GDM1 (cell line): ENCODE measurements around the gene ERBB4.

ENCODE experiments used
- DNase-seq: peaks from one replicate; lab custom pipeline; 2025; lab: John Stamatoyannopoulos, UW

Gene ERBB4

DNA sequence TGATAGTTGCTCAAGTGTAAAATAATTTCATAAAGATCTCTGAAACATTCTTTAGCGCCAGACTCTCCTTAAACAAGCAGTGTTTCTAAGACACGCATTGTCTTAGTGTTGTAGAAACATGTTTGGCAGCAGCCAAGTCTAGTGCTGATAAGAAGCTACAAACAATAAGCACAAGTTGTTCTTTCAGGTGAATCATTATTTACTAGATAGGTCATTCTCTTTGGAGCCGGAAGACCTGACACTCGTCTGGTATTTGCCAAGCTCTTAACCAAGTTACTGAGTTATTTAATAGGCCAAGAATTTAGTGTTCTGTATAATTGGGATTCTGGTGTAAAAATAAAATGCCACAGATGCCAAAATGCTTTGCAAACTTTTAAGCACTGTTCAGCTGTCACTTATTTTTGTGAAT lies 1130.1 kb downstream of the ERBB4 start:
- DNase-seq = no peak

DNA sequence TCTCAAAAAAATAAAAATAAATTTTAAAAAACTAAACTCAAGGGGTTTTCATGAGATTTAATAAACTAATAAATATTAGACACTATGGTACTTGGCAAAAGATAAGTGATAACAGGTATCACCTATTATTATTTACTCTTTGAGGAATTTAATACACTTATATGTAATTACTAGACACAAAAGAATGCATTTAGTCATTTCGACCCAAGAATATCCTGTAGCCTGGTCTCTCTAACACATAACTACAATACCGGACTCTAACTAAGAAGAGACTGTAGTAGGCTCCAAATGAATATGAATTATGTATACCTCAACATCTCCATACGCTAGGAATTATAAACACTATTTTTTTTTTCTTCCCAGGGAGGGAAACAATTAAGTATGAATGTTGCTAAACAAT lies 1131.5 kb downstream of the ERBB4 start:
- DNase-seq = no peak

DNA sequence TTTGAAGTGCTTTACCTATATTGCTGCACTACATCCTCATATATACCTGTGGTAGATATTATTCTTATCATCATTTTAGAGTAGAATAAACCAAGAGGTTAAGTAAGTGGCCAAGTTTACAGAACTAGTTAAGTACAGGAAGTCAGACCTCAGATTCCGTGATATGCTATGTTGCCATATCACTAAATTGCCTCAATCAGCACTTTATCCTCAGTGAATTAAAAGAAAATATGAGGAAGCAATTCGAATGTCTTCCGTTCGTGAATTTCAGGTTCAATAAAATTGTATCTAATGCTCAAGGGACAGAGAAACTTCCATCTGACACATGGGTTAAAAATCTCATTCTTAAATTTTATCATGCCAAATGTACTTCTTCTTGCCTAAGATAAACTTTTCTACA lies 1133.6 kb downstream of the ERBB4 start:
- DNase-seq = no peak

DNA sequence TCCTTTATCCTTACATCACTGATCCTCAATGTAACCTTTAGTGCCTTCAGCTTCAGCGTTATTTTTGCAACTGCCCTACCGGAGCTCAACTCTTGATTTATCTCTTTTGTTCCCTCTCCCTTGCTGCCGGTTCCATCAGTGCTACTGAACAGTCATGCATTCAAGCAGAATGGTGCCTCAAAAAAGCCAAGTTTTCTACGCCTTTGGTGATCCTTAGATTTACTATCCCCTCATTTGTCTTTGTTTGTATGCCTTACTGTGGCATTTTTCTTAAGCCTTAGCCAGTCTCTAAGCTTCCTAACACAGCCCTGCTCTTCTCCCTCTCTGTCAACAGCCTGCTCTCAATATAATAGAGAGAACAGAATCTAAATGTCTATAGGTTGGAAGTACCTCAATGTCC lies 1134.5 kb downstream of the ERBB4 start:
- no peak for DNase-seq

DNA sequence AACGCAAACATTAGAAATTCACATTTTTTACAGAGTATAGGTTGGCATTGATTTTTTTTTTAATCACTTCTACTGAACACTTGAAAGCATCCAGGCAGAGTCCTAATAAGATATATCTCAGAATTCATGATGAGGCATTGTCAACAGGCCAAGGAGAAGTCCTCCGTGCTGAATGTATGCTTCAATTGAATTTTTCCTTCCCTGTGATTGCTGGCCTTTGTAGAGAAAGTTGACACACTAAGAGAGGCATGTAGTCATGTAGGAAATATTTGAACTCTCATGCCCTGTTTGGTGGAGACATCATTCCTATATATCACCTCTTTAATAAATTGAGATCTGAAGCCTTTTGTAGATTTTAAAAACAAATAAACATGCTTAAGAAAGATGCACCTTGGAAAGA lies 1137.3 kb downstream of the ERBB4 start:
- DNase-seq = no peak

DNA sequence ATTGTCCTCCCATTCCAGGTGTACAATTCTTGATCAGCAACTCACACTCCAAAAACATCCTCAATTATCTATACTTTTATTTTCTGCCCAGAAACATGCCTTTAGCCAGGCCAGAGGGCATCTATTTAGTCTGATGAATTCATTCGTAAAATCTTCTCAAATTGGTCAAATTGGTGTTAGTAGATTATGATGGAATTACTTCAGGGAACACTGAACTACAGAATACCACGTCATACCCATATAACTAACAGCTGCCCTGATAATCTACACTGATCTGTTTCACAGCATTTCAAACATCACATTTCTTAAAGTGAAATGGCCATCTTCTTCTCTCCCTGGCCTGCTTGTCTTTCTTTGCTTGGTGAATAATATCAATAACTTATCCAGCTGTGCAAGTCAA lies 1140.8 kb downstream of the ERBB4 start:
- no peak for DNase-seq

DNA sequence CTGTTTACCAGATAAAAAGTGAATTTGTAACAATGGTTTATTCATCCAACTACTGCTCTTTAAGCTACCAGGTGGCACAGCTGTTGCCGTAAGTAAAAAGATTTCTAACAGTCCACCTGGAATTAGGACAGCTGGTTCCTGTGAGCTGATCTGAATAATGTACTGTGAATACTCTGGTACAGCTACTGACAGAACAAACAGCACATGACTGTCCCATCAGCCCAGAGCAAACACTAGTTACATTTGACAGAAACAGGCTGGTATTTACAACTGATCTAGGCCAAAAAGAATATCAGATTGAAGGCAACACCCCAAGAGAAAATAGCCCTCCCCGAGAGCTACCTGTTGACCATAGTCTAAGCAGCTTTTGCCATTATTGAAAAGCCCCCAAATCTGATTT lies 1141.8 kb downstream of the ERBB4 start:
- DNase-seq = no peak

DNA sequence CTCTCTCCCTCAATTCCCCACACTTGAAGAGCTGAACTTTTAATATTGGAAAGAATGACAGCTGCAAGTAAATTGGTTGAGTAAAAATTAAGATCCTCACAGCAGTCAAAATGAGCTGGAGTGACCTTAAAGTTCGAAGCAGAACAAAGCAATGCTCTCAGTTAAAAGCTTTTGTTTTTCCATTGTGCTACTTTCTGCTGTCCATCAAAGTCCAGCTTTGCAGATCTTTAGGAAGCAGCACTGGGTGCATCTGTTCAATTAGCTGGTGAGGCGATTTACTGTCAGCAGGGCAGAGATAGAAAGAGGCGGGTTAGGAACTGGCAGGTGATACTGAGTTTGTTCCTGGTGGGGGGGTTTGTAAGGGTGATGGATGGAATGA lies 1147.4 kb downstream of the ERBB4 start:
- no peak for DNase-seq

DNA sequence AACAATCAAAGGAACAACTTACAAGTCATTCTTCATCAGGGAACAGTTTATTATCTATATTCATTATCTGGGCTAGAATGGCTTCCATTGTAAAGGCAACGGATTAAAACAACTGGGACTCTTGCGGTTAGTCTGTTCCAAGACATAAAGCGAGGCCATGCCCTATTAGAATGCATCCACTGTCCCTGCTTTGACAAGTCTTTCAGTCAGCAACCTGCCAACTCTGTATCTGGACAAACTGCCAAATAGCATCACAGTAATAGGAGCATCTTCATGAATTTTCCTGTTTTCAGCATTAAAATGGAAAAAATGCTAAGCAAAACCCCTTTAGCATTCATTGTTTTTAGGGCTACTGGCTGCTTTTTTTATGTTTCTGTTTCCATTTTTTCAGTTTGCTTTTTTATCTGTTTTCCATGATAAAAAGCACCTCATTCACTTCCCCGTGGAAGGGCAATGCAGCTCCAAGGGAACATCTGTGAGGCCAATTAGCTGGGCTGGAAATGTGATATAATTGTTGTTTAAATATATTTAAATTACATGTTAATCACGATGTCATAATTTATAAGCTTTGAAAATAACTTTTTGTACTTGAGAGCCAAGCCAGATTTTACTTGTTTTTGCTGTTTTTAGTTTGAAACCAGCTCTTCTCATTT lies 1147.9 kb downstream of the ERBB4 start:
- no peak for DNase-seq

DNA sequence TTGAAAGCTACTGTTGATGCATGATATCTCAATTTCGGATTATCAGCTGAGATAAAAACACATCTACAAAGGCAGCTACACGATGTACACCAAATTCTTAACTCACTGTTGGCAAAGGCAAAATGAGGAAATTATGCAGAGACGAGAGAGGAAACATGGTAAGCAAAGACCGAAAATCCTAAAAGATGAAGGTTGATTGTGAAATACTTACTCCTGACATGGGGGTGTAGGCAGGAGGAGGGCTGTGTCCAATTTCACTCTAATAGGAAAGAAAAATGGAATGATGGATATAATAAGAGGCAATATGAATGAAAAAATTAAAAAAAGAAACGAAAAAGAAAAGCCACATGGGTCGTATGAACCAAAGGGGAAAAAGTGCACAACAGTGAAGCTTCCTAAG lies 1150.9 kb downstream of the ERBB4 start:
- no peak for DNase-seq

DNA sequence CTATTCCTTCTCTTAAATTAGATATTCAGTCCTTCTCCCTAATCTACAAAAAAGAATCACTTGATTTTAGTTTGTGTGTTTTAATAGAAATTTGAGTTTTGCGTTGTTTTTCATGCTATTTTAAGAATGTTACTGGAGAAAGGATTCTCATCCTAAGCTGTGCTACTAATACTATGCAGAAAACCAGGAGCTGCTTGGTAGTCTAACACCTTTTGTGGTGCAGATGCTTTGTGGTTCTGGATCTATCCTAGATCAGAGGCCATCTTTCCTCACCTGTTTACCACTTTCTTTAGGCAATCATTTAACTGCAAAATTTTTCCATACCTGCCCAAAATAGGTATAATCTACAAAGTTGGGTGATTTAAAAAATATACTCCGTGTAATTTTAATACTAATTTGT lies 1158.6 kb downstream of the ERBB4 start:
- no peak for DNase-seq

DNA sequence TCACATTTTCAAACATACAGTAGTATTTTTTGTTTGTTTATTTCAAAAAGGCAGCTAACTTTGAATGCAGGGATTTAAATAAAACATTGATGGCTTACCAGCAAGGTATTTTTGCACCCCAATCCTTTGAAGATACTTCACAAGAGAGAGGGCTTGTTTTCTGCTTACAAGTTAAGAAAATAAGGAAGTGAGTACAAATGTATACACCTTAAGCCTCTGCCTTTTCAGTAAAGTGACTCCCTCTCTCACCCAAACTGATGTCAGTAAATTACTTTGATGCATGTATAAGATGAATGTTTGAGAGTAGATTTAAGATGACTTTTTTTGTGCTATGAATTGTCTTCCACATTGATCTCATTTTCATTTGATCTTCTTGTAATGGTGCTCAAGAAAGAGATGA lies 1162.2 kb downstream of the ERBB4 start:
- DNase-seq = no peak

DNA sequence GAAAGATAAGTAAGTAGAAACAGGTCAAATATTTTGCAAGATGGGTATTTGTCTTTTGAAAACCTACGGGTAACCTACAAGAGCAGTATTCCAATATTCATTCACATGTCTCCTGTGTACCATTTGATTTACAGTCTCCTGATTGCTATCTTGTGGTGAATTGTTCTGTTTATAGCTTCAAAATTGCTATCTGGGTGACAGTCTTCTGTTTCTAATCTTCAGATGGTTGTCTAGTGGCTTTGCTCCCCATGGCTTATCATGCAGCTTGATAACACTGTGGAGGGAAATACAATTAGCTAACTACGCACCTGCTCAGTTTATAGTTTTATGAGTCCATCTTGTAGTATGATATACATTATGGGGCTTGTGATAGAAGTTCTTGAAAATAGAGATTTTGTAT lies 1165.4 kb downstream of the ERBB4 start:
- DNase-seq = no peak

DNA sequence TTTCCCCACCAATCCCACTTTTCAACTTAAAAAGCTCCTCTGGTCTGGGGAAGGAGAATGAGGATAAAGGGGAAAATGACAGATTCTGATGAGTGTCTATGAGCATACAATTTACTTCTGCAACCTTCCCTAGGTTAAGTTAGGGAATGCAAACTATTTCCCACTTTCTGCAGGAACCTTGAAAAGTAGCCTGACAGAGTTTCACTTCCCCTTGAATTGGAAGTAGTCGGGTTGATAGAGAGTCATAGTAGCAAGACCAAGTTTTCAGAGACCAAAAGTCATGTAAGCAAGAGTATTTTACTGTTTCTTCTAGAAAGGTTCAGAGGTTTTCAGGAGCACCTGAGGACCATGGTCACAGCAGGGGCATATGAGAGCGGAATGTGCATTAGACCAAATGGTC lies 1167.1 kb downstream of the ERBB4 start:
- DNase-seq = no peak

DNA sequence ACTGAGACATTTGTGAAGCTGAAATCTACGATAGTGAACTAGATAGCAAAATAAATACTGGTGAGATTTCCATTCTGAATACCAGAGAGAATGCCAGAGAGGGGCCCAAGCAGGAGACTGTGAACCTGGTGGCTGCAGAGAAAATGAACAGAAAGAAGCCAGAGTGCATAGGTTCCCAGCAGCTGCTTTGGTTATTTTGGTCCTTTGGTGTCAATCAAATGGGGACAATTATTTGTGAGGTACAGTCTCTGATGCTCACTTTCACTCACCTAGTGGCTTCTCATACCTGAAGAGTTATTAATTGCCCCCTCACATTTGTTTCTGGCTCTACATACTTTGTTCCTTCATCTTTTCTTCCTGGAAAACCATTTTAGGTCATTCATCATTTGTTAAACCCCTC lies 1170.1 kb downstream of the ERBB4 start:
- DNase-seq = no peak

DNA sequence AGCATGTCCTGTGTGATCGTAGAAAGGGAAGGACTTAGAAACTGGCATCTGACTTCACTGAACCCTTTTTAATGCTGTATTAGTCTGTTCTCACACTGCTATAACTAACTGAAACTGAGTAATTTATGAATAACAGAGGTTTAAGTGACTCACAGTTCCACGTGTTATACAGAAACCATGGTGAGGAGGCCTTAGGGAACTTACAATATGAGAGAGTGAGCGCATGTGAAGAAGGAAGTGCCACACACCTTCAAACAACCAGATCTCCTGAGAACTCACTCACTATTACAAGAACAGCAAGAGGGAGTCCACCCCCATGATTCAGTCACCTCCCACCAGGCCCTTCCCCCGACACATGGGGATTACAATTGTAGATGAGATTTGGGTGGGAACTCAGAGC lies 1170.9 kb downstream of the ERBB4 start:
- no peak for DNase-seq

DNA sequence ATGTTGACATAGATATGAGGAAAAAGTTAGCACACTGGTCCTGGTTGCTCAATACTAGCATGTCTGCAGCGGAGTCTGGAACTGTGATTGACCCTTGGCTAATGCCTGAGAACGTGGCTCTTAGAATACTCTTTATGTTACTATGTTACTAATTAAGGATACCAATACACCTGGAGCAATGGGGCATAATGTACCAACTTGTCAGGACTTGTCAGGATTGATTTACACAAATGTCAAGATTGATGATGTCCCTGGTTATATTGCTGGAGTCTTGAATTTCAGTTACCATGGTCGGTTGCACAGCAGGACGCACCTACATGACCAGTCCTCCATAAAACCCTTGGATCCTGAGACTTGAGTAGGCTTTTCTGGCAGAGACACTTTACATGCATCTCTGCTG lies 1171.3 kb downstream of the ERBB4 start:
- no peak for DNase-seq

DNA sequence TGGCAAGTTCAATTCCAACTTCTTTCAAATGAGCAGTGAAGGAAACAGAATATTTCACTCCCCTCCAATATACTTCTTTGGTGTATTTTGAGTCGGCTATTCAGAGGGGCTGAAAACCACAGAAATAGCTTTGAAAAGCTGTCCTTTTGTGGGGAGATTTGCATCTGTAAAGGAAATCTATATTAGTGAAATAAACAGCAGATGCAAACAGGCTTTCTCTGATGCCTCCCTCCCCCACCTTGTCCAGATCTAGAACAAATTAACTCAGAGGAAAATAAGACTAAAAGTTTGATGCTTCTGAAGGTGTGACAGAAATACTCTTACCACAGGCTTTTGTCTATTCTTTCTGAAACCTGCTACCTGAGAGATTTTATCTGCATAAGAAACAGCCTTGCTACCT lies 1173.7 kb downstream of the ERBB4 start:
- DNase-seq = no peak

DNA sequence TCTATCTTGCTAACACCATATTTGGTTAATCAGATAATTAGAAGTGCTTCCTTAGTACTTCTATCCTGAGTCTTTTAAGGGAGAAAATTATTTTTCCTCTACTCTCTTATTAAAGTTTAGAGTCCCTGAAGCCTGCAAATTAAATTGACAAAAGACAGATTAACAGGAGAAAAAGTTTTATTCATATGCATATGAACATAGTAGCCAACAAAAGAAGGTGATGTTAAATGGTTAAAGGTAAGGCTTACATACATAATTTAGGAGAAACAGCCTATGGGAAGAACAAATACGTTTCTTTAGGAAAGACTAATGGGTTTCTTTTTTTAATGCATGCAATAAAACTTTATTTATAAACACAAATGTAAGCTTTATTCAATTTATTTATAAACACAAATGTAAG lies 1177.2 kb downstream of the ERBB4 start:
- DNase-seq = no peak

DNA sequence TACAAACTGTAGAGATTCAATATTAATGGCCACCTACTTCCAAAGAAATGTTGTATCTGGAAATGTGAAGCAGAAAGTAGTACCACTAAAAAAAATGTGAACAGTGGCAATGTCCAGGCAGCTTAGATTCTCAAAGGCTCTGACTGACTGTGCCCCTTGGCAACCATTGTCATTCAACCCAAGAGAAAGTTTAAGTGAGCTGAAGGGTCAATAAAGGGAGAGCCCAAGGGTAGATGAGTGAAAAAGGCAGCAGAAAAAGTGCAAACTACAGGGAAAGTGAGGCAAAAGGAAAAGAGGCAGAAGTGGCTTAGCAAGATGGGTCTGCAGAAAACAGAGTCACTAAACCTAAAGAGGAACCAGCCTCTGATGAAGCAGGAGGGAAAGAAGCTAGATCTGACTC lies 1179.3 kb downstream of the ERBB4 start:
- DNase-seq = no peak

DNA sequence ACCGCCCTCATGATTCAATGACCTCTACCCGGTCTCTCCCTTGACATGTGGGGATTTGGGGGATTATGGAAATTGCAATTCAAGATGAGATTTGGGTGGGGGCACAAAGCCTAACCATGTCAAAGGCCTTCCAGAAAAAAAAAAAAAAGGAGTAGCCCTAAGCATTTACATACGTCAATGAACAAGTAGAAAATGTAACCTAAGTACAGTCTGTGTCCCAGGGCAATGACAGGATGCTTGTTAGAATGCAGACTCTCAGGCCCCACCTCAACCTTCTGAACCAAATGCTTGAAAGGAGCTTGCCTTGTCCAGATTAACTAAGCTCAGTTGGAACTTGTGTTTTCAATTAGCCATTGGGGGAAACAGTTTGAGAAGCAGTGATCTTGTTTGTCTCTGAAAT lies 1180.1 kb downstream of the ERBB4 start:
- DNase-seq = no peak

DNA sequence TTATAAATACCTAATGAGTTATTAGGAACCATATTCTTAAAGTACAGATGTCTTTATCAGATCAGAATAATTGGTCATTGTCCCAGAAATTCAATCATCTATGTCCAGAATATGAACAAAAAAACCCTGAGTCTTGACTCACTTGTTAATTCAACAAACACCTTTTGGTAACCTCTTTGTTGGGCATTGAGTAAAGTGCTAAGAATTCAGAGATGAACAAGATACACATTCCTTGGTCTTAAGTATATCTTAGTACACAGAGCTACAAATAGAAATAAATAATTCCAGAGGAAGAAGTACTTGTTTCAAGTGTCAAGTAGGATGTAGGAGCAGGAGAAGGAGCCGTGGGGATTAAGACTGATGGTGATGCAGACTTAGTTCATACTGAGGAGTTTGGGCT lies 1184.1 kb downstream of the ERBB4 start:
- DNase-seq = no peak

DNA sequence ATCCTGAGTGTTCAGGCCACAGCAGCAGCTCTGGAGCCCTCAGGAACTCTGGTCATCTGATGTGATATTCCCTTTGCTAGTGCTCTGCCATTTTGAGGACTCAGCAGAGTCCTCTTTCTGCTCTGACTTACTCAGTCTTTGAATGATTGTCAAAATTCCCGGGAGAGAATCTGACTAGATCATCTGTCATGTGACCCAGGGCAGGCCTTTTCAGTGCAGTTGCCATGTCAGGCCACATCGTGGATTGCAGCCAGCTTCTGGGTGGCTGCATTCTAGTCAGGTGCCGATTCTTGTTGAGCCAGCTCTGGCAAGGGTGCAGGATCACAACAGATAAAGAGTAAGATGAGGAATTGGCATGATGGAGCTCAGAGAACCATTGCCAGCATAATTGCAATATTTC lies 1186.6 kb downstream of the ERBB4 start:
- no peak for DNase-seq

DNA sequence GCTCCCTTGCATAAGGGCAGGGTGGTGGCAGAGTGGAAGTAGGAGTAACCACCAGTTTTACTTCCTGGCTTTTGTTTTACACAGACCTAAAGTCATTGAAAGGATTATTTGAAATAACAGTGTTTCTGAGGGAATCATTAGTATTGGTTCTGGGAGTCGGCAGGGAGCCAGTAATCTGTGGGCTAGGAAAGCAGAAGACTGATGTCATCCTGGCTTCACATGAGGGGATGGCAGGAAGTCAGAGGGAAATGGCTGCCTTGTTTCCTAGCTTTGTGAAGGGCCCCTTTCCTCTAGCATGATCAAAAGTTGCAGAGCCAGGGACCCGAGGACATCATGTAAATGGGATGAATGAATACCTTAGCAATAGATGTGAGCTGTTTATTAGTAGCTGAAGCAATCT lies 1189.6 kb downstream of the ERBB4 start:
- DNase-seq = no peak

DNA sequence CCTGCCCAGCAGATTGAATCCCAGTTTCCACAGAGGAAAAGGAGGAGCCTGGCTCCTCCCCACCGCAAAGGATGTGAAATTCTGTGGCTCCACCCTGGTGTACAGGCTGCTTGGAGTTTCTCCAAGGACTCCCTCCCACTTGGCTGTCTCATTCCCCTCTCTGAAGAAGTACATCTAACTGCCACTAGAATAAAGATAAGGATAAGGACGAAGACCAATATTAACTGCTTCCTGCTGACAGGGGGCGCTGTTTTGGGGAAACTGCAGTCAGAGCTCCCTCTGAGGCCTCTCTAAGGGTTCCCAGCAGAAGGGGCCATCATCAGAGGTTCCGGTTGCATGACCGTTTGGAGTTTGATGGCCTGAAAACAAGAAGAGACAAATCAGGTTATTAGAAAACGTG lies 1191.3 kb downstream of the ERBB4 start:
- no peak for DNase-seq
